ENCODE data around the gene ETNK2.

The ETNK2 gene

GRCh38 chr1:204128464-204128963 lies 23.3 kb downstream of the ETNK2 start:
- DNase-seq (ENCODE audit: low read depth in 2 of 2, low spot score in 1 of 2), result no peak

- no peak for DNase-seq (ENCODE audit: low read depth in 2 of 2, low spot score in 1 of 2)
Measured at GRCh38 chr1:204127597-204128242, 24.1 kb downstream of the ETNK2 start.

- DNase-seq (ENCODE audit: low read depth in 2 of 2, low spot score in 1 of 2), result no peak
Measured at GRCh38 chr1:204126956-204127355, 24.9 kb downstream of the ETNK2 start.

GRCh38 chr1:204126386-204126785 lies 25.5 kb downstream of the ETNK2 start:
- no peak for DNase-seq (ENCODE audit: low read depth in 2 of 2, low spot score in 1 of 2)

GRCh38 chr1:204125759-204126351 lies 26.0 kb downstream of the ETNK2 start:
- DNase-seq (ENCODE audit: low read depth in 2 of 2, low spot score in 1 of 2), result no peak

- DNase-seq (ENCODE audit: low read depth in 2 of 2, low spot score in 1 of 2), result no peak
Measured at GRCh38 chr1:204124639-204125038, 27.2 kb downstream of the ETNK2 start.

- DNase-seq (ENCODE audit: low read depth in 2 of 2, low spot score in 1 of 2), result no peak
Measured at GRCh38 chr1:204123376-204123775, 28.5 kb downstream of the ETNK2 start.

GRCh38 chr1:204121840-204122555 lies 29.8 kb downstream of the ETNK2 start:
- no peak for DNase-seq (ENCODE audit: low read depth in 2 of 2, low spot score in 1 of 2)

- no peak for DNase-seq (ENCODE audit: low read depth in 2 of 2, low spot score in 1 of 2)
Measured at GRCh38 chr1:204116539-204116938, 35.3 kb downstream of the ETNK2 start.

- no peak for DNase-seq (ENCODE audit: low read depth in 2 of 2, low spot score in 1 of 2)
Measured at GRCh38 chr1:204115116-204115515, 36.7 kb downstream of the ETNK2 start.

- DNase-seq (ENCODE audit: low read depth in 2 of 2, low spot score in 1 of 2), result no peak
Measured at GRCh38 chr1:204114606-204115005, 37.2 kb downstream of the ETNK2 start.

- no peak for DNase-seq (ENCODE audit: low read depth in 2 of 2, low spot score in 1 of 2)
Measured at GRCh38 chr1:204113896-204114295, 37.9 kb downstream of the ETNK2 start.

- no peak for DNase-seq (ENCODE audit: low read depth in 2 of 2, low spot score in 1 of 2)
Measured at GRCh38 chr1:204112876-204113730, 38.7 kb downstream of the ETNK2 start.

- no peak for DNase-seq (ENCODE audit: low read depth in 2 of 2, low spot score in 1 of 2)
Measured at GRCh38 chr1:204110894-204111633, 40.8 kb downstream of the ETNK2 start.

- no peak for DNase-seq (ENCODE audit: low read depth in 2 of 2, low spot score in 1 of 2)
Measured at GRCh38 chr1:204108312-204109141, 43.3 kb downstream of the ETNK2 start.

- DNase-seq (ENCODE audit: low read depth in 2 of 2, low spot score in 1 of 2), result no peak
Measured at GRCh38 chr1:204107892-204108291, 44.0 kb downstream of the ETNK2 start.

GRCh38 chr1:204106825-204107224 lies 45.0 kb downstream of the ETNK2 start:
- no peak for DNase-seq (ENCODE audit: low read depth in 2 of 2, low spot score in 1 of 2)

- DNase-seq (ENCODE audit: low read depth in 2 of 2, low spot score in 1 of 2), result no peak
Measured at GRCh38 chr1:204105131-204105515, 46.7 kb downstream of the ETNK2 start.

GRCh38 chr1:204104331-204105130 lies 47.3 kb downstream of the ETNK2 start:
- no peak for DNase-seq (ENCODE audit: low read depth in 2 of 2, low spot score in 1 of 2)

All from stimulated activated CD8-positive, alpha-beta memory T cell treated with anti-CD3 and anti-CD28 coated beads, Interleukin-4, amount 100 ng/mL, for 1 hour (primary cell).